ENCODE results near the gene CNP. TPM values are rescaled to one million over a fixed set of nuclear protein-coding genes. Genes with fewer than 3 reads are reported as not detected.
A peak's percentile ranks its signal among the peaks of the same experiment; 100 is the strongest.

Gene CNP
- total RNA-seq, 1 experiment from 2014 or later, result 51.2 TPM

DNA sequence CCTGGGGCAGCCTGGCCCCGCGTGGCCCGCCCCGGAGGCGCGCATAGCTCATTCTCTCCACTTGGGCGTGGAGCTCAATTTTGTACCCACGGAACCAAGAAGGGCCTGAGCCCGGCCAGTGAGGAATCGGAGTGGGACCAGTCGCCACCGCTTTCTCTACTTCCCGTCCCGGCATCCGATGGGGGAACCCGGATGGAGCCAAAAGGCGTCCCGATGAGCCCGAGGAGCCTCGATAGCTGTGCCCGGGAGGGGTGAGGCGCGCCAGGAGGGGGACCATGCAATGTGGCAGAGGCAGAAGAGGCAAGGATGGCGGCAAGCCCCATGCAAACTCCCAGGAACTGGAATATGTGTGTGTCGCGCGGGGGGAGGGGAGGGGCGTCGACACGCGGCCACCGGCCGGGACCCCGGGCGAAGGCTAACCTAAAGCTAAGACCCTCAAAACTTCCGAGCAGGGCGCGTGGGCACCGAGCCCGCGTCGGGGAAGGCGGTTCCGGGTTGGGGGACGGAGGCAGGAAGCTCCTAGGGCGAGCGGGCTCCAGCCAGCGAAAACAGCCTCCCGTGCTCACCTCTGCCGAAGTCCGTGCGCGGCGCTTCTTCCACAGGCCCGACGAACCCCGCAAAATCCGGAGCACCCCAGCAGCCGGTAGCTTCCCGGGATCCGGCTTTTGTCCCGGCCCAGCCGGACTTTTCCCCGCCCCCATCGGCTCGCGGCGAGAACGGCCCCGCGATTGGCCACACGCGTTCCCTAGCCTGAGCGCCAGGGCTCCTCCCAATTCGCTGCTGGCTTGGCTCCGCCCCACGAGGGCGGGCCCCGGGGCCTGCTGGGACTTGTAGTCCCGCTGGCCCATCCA, 48.1 kb upstream of the CNP start, which contains the start of gene ACLY (continued):
- TF ChIP-seq RAD21 (IDR thresholded peaks at IDR 0.05; ENCODE audit: low read depth) (no peak), TCF7L2 (IDR thresholded peaks at IDR 0.05; ENCODE audit: borderline replicate concordance, extremely low read depth, insufficient read depth, insufficient read length) (no peak), FOSL1 (IDR thresholded peaks at IDR 0.05; ENCODE audit: low read depth) (no peak), CBX3 (IDR thresholded peaks at IDR 0.05; ENCODE audit: low read depth) (no peak), ELF1 (IDR thresholded peaks at IDR 0.05; ENCODE audit: borderline replicate concordance, low read depth) (no peak; the same call in 1 of the 2 replicates)

DNA sequence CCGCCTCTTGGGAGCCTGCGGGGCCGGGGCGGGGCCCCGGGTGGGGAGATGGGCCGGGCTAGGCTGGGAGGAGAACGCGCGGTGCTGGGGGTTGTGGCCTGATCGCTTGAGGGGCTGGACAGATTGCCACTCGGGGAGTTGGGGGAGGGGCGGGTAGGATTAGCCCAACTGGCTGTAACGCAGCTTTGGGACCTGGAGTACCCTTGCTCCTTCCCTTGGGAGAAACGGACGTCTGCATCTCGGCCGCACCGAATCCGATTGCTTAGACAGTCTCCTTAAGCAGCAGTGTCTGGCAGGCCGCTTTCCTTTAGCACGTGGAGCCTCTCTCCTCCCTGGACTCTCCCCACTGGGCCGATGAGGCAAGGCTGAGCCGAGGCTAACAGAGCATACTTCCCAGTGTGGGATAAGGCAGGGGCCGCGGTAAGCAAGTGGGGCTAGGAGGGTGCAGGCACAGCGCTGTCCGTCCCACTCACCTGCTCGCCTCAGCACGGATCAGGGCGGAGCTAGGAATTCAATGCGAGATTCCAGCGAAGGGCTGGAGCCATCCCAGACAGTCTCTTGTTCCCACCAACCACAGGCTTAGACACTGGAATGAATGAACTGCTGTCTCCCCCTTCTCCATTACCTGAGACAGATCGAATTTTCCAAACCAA, 47.3 kb upstream of the CNP start:
- DNase-seq (ENCODE audit: low read depth, low spot score), result peak; percentile 48
- peak; percentile 76 for ATAC-seq
- BruUV-seq (replicated peaks), result TSS peak; percentile 77
- intact Hi-C loops (cut with micrococcal nuclease), result no loop called here
- peaks cover 21 to 38% of the 10 kb centered on the region in 2 experiments for H3K4me1 ChIP-seq (ENCODE audit: control insufficient read depth in 1 of 2, insufficient read depth in 2 of 2, low read length in 2 of 2)
- POLR2A ChIA-PET, result interaction anchor here (3.1 kb wide), 1 partner anchor 11 kb away, joined by 38 read pairs; the partner anchor contains the start of gene ODAD4
- no peaks in the 10 kb centered on the region for H3K9me3 ChIP-seq (ENCODE audit: control insufficient read depth in 1 of 2, insufficient read depth in 1 of 2, low read depth in 1 of 2, low read length in 2 of 2)
- peak overlapping the region; percentile 58 to 99 for H3K4me3 ChIP-seq (replicated peaks in 1 of 2; ENCODE audit: low read depth in 1 of 2, low read length in 2 of 2)
- peak overlapping the region; percentile 93 for H3K27ac ChIP-seq (ENCODE audit: low read depth, low read length)
- H4K20me1 ChIP-seq (ENCODE audit: insufficient read depth), result no peaks in the 10 kb centered on the region
- peaks cover 45% of the 10 kb centered on the region for H3K79me2 ChIP-seq (ENCODE audit: insufficient read depth, low read length)
- H3K4me2 ChIP-seq (ENCODE audit: low read length), result peak overlapping the region; percentile 100
- H3K9me2 ChIP-seq (ENCODE audit: insufficient read depth), result 0 out of 2 replicates have a peak, but pooled peaks cover 3% of the 10 kb centered on the region
- H2AFZ ChIP-seq (ENCODE audit: low read depth, low read length, poor library complexity, severe bottlenecking), result peak overlapping the region; percentile 1
- CTCF ChIA-PET, result interaction anchor here (1.0 to 1.4 kb wide), 3 partner anchors 10 to 133 kb away, joined by 3 to 5 read pairs (median 3); partner anchors contain the start of genes JUP and ODAD4
- no peak for TF ChIP-seq SP1 (IDR thresholded peaks at IDR 0.05; ENCODE audit: low read depth)
- TF ChIP-seq ELF1 (IDR thresholded peaks at IDR 0.05; ENCODE audit: borderline replicate concordance, low read depth), result no peak
- TF ChIP-seq, protein P1, sequence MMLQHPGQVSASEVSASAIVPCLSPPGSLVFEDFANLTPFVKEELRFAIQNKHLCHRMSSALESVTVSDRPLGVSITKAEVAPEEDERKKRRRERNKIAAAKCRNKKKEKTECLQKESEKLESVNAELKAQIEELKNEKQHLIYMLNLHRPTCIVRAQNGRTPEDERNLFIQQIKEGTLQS (IDR thresholded peaks at IDR 0.05), result no peak
- TF ChIP-seq POLR2AphosphoS5 (IDR thresholded peaks at IDR 0.05; ENCODE audit: low read depth, low read length), result peak; percentile 22
- TF ChIP-seq, protein P2, sequence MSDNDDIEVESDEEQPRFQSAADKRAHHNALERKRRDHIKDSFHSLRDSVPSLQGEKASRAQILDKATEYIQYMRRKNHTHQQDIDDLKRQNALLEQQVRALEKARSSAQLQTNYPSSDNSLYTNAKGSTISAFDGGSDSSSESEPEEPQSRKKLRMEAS (IDR thresholded peaks at IDR 0.05), result peak; percentile 89
- TF ChIP-seq ZFX (IDR thresholded peaks at IDR 0.05), result peak; percentile 37; the same call in 1 of the 2 replicates
- RAD21 ChIA-PET (ENCODE audit: low non-redundant PET in 1 of 2, low total read pairs in 2 of 2, uncharacterized antibody in 2 of 2, unreplicated experiment in 2 of 2), result no interaction called here
- no peaks in the 10 kb centered on the region for H3K27me3 ChIP-seq (ENCODE audit: insufficient read depth, low read length)
- H3K9ac ChIP-seq (ENCODE audit: low read length), result peak overlapping the region; percentile 82
- peaks cover 0 to 2% of the 10 kb centered on the region in 2 experiments; a peak in 1 of 4 replicates for H3K36me3 ChIP-seq (ENCODE audit: control insufficient read depth in 1 of 2, insufficient read depth in 2 of 2, low read length in 2 of 2)
